Stimulated activated CD4-positive, alpha-beta T cell treated with anti-CD3 and anti-CD28 coated beads, Interleukin-12 subunit alpha, Interleukin-12 subunit beta, amount 100 ng/mL, for 48 hours (primary cell): ENCODE results near the gene ZKSCAN2.

Experiments
- DNase-seq, 3 donors: peaks; one replicate each; pipeline ENCODE4 v3.0.0-alpha.2; 2020; ENCODE audit warnings: low read depth in 2 of 3, low spot score in 1 of 3

ZKSCAN2 gene

GRCh38 chr16:25224731-25225319, 32.8 kb downstream of the ZKSCAN2 start:
- no peak for DNase-seq

DNA sequence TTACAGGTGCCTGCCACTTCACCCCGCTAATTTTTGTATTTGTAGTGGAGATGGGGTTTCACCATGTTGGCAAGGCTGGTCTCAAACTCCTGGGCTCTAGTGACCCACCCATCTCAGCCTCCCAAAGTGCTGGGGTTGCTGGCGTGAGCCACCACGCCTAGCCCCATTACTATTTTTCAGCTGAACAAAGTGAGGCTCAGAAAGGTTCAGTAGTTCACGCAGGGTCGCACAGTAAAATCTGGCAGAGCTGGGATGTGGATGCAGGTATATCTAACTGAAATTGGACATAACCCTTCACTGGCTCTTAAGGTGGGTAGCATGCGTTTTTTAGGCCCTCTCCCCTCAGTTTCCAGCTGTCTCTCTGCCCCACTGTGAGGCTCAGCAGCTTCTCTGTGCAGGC, 33.7 kb downstream of the ZKSCAN2 start:
- DNase-seq, result no peak

- DNase-seq, result no peak
These were observed 34.7 kb downstream of the ZKSCAN2 start for GRCh38 chr16:25222959-25223358.

DNA sequence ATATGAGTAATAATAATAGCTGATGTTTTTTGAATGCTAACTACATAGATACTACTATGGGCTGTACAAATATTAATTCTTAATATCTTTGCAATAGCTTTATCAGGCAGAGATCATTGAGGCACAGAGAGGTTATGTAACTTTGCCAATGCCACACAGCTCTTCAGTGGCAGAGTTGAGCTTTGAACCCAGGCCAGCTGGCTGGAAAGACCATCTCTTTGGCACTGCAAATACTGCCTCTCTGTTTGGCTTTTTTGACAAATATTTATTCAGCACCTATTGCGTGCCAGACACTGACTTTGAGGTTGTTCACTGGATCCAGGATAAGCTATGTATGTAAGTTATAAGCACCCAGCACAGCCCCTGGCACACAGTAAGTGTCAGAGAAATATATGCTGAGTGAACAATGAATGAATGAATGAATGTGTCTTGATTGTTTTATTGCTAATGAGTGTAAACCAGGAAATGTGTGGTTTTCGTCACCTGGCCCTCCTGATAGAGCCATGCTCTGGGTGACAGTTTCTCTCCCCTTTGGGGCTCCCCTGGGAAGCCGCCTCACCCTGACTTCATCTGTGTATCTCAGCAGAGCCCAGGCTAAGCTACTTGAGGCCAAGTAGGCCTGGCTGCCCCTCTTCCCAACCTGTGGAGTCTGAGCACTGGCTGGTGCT, 38.4 kb downstream of the ZKSCAN2 start:
- DNase-seq, result no peak

DNA sequence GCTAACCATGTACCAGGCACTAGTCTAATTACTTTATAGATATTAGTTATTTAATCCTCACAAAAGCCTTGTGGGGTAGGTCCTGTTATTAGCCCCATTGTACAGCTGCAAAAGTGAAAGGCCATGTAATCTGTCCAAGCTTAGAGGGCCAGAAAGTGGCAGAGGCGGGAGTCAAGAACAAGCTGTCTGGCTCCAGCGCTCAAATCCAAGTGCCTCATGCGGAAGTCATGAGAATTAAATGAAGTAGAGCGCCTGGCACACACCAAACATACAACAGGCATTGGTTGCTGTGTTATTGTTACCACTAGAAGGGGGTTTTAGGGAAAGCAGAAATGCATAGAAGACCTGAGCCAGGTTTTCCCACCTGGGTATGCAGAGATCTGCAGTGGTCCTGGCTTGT, 39.7 kb downstream of the ZKSCAN2 start:
- no peak for DNase-seq

GRCh38 chr16:25217112-25217511, 40.5 kb downstream of the ZKSCAN2 start:
- DNase-seq, result no peak

DNA sequence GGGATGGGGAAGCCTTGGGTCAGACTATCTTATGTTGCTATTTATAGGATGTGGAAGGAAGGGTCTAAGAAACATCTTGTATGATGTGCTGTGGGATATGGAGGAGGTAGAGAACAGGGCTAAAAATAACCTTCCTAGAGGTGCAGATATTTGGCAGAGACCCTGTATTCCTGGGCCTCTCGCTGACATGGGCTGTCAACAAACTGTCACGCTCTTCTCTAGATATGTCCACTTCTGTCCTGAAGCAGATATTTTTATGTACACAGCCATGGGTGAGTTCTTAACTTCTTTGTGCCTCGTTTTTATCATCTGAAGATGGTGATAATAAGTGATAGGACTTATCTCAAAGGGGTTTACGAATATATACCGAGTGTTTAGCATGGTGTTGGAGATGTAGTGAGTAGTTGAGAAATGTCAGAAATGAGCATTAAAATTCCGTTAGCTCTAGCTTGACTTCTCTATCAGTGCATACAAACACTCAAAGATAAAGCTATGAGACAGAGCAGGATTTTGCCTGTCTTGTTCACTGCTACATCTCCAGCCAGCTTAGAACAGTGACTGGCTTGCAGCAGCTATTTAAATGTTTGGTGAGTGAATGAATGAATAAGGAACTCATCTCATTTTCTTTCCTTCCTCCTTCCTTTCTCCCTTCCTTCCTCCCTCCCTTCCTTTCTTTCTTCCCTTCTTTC, 43.8 kb downstream of the ZKSCAN2 start:
- DNase-seq, result no peak

- DNase-seq, result no peak
These were observed 45.0 kb downstream of the ZKSCAN2 start for GRCh38 chr16:25212636-25213035.

DNA sequence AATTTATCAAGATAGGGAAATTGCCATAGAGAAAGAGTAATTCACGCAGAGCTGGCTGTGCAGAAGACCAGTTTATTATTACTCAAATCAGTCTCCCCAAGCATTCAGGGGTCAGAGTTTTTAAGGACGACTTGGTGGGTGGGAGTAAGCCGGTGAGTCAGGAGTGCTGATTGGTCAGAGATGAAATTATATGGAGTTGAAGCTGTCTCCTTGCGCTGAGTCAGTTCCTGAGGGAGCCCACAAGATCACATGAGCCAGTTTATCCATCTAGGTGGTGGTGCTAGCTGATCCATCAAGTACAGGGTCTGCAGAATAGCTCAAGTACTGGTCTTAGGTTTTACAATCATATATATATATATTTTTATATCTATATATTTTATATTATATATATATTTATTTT, 46.9 kb downstream of the ZKSCAN2 start:
- DNase-seq, result no peak

DNA sequence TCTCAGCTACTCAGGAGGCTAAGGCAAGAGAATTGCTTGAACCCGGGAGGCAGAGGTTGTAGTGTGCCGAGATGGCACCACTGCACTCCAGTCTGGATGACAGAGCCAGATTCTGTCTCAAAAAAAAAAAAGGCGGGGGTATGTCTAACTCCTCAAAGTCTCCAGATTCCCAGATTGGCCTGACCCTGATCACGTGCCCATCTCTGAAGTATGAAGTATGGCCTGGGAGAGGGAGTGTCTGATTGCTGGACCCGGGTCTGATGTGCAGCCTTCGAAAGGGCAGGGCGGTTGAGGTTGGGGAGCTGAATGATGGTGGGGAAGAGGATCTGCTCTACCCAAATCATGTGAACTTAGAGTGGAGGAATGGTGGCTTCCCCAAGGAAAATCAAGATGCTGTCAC, 58.2 kb downstream of the ZKSCAN2 start:
- no peak for DNase-seq

DNA sequence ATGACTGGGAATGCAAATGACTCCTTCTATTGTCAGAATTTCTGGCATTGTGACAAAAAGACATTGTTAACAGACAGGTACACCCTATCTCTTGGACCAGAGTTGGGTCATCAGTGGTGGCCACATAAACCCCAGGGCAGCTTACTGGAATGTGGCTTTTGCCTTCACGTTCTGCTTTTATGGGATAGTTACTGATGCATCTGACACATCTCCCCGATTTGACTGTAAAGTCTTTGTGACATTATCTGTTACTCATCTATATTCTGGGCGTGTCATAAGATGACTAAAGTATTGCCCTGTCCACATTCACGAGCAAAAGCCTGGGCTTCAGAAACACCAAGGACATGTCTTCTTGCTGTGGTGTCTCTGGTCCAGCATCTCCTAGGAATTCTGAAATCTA, 59.6 kb downstream of the ZKSCAN2 start:
- DNase-seq, result no peak

DNA sequence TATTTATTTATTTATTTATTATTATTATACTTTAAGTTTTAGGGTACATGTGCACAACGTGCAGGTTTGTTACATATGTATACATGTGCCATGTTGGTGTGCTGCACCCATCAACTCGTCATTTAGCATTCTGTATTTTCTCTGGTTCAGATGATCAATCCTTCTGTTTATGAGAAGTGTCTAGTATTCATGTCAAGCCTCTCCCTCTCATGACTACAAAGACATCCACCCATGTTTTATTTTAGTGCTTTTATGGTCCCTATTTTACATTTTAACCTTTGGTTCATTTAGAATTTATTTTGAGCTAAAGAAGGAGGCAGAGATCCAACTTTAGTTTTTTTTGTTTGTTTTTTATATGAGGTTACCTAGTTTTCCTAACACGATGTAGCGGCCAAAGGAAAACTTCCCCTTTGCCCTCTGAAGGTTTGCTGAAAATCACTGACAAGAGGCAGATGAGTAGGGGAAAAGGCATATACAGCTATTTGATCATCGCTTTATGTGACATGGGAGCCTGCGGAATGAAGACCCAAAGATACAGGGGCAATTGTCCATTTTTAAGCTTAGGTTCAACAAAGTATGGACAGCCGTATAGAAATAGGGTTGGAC, 63.3 kb downstream of the ZKSCAN2 start:
- DNase-seq, result no peak

- DNase-seq, result no peak
These were observed 65.5 kb downstream of the ZKSCAN2 start for GRCh38 chr16:25192096-25192495.

DNA sequence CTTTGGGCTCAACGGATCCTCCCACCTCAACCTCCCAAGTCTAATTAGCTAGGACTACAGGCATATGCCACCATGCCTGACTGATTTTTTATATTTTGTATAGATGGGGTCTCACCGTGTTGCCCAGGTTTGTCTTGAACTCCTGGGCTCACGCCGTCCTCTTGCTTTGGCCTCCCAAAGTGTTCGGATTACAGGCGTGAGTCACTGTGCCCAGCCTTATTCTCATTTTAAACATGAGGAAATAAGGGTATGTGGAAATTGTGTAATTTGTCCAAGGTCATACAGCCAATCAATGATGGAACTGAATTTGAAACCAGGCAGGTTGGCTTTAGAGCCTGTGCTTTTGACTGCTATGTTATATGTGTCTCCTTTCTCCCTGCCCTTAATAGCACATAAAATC, 68.3 kb downstream of the ZKSCAN2 start:
- no peak for DNase-seq

- DNase-seq, result no peak
These were observed 70.2 kb downstream of the ZKSCAN2 start for GRCh38 chr16:25187491-25187795.
